Measurements from ENCODE around the gene CCDC141.

DNA sequence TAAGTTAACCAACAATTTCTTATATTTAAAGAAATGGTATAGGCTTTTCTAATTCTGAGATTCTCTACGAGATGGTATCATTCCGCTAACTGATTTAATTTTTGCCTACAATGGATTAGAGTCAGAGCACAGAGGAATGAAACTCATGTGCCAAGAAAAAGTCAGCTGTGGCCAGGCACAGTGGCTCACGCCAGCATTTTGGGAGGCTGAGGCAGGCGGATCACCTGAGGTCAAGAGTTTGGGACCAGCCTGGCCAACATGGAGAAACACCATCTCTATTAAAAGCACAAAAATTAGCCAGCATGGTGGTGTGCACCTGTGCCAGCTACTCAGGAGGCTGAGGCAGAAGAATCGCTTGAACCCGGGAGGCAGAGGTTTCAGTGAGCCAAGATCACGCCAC is 225.8 kb downstream of the CCDC141 start:
- TF ChIP-seq, protein P1, sequence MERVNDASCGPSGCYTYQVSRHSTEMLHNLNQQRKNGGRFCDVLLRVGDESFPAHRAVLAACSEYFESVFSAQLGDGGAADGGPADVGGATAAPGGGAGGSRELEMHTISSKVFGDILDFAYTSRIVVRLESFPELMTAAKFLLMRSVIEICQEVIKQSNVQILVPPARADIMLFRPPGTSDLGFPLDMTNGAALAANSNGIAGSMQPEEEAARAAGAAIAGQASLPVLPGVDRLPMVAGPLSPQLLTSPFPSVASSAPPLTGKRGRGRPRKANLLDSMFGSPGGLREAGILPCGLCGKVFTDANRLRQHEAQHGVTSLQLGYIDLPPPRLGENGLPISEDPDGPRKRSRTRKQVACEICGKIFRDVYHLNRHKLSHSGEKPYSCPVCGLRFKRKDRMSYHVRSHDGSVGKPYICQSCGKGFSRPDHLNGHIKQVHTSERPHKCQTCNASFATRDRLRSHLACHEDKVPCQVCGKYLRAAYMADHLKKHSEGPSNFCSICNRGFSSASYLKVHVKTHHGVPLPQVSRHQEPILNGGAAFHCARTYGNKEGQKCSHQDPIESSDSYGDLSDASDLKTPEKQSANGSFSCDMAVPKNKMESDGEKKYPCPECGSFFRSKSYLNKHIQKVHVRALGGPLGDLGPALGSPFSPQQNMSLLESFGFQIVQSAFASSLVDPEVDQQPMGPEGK (CRISPR knock-in tag; IDR thresholded peaks at IDR 0.05; ENCODE audit: borderline replicate concordance): no peak
- no peak for TF ChIP-seq ZFP3 (CRISPR knock-in tag; IDR thresholded peaks at IDR 0.05)
- TF ChIP-seq, protein P2, sequence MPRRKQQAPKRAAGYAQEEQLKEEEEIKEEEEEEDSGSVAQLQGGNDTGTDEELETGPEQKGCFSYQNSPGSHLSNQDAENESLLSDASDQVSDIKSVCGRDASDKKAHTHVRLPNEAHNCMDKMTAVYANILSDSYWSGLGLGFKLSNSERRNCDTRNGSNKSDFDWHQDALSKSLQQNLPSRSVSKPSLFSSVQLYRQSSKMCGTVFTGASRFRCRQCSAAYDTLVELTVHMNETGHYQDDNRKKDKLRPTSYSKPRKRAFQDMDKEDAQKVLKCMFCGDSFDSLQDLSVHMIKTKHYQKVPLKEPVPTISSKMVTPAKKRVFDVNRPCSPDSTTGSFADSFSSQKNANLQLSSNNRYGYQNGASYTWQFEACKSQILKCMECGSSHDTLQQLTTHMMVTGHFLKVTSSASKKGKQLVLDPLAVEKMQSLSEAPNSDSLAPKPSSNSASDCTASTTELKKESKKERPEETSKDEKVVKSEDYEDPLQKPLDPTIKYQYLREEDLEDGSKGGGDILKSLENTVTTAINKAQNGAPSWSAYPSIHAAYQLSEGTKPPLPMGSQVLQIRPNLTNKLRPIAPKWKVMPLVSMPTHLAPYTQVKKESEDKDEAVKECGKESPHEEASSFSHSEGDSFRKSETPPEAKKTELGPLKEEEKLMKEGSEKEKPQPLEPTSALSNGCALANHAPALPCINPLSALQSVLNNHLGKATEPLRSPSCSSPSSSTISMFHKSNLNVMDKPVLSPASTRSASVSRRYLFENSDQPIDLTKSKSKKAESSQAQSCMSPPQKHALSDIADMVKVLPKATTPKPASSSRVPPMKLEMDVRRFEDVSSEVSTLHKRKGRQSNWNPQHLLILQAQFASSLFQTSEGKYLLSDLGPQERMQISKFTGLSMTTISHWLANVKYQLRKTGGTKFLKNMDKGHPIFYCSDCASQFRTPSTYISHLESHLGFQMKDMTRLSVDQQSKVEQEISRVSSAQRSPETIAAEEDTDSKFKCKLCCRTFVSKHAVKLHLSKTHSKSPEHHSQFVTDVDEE (CRISPR knock-in tag; IDR thresholded peaks at IDR 0.05): no peak
